Kasumi-1 (cell line): Measurements from ENCODE around the gene LITAF.
A peak's percentile ranks its signal among the peaks of the same experiment; 100 is the strongest.
"Not testable (repeated sequence)": the region's sequence is repeated elsewhere in the genome, so short reads cannot be mapped to it uniquely, and the experiment has no call there.

Experiments used
- DNase-seq, 2 experiments: peaks; one replicate each; lab custom pipeline; 2025; lab: John Stamatoyannopoulos, UW

LITAF gene

GRCh38 chr16:11597235-11598095, 10.7 kb upstream of the LITAF start:
- DNase-seq, result peak in 1 of 2 experiments; percentile 12

DNA sequence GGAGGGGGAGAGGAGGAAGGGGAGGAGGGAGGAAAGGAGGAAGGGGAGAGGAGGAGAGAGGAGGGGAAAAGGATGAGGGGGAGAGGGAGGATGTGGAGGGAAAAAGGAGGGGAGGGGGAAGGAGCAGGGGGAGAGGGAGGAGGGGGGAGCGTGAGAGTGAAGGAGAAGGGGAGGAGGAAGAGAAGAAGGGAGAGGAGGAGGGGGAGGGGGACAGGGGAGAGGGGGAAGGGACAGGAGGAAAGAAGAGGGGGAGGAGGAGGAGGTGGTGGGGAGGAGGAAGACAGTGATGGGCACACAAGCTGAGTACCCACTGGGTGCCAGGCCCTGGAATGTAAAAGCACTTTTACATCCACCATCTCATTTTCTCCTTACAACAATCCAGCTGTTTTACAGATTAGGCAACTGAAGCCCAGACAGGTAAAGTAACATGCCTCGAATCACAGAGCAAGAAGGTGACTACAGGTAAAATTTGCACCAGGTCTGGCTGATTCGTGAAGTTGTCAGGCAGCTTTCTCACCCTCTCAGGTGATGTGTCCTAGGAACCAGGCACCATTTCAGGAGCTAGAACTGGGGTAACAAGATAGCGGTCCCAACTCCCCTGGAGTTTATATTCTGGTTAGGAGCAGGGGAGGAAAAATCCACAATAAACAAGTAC, 10.0 kb upstream of the LITAF start:
- no peak for DNase-seq

GRCh38 chr16:11593581-11593980, 6.9 kb upstream of the LITAF start:
- DNase-seq, result no peak

- DNase-seq, result not testable (repeated sequence)
Observed at GRCh38 chr16:11593076-11593475, 6.4 kb upstream of the LITAF start.

DNA sequence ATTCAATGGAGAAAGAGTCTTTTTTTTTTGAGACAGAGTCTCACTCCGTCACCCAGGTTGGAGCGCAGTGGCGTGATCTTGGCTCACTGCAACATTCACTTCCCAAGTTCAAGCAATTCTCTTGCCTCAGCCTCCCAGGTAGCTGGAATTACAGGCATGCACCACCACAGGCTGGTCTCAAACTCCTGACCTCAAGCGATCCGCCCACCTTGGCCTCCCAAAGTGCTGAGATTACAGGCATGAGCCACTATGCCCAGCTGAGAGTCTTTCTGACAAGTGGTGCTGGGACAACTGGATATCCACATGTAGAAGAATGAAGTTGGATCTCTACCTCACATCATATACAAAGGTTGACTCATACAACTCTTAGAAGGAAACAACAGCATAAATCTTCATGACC, 4.9 kb upstream of the LITAF start:
- not testable (repeated sequence) for DNase-seq

- no peak for DNase-seq
Observed at GRCh38 chr16:11589198-11589550, 2.5 kb upstream of the LITAF start.

- DNase-seq, result no peak
Observed at GRCh38 chr16:11588321-11589197, 1.8 kb upstream of the LITAF start.

DNA sequence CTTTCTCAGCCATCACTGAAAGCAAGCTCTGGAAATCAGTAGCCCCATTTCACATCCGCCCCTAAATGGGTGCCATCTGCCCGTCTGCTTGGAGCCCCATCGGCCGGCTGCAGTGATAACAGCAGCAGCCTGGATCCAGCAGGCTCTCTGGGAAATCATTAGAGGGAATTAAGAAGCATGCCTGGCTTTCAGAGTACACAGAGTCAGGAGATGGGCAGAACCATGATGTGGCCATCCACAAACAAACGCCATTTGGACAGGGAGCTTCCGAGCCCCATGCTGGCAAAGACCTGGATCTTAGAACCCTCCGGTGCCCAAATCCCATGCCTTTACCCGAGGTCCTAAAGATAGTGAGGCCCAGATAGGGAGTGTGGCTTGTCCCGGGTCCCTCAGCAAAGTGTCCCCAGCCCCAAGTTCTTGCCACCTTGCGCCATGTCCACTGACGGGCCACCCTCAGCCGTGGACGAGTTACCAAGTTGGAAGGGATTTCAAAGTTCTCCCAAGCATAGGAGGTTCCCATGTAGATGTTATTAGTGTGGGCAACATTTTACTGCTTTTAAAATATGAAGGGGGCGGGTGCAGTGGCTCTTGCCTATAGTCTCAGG, 1.0 kb upstream of the LITAF start:
- DNase-seq, result no peak

- no peak for DNase-seq
Observed at GRCh38 chr16:11586378-11586855, 302 bp downstream of the LITAF start.

- DNase-seq, result no peak
Observed at GRCh38 chr16:11585460-11586377, 1.0 kb downstream of the LITAF start.

DNA sequence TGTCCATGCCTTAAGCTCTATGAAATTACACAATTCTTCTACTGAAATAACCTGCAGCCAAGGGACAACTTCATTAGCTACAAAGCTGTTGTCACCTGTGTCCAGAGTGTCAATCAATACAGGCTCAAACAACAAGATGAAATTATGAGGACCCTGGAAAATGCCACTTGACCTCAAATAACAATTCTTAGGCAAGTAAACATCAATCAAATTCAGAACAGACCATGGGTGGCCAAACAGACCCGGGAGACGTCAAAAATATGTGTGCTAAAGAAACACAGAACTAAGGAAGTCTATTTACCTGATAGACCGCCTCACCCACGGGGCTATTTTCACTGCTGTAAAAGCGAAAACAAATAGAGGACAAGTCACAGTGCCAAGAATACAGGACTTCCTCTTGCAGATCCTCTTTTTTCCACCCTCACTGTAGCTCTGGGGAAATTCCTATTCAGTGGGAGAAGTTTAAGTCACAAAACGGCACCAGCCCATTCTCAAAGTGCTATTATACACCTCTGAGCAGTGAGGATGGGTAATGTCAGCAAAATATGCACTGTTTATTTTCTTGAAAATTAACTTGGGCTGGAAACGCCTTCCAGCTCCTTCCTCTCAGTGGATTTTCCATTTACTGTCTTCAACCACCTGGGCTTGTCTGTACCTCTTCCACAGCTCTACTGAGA, 2.7 kb downstream of the LITAF start:
- DNase-seq, result no peak

DNA sequence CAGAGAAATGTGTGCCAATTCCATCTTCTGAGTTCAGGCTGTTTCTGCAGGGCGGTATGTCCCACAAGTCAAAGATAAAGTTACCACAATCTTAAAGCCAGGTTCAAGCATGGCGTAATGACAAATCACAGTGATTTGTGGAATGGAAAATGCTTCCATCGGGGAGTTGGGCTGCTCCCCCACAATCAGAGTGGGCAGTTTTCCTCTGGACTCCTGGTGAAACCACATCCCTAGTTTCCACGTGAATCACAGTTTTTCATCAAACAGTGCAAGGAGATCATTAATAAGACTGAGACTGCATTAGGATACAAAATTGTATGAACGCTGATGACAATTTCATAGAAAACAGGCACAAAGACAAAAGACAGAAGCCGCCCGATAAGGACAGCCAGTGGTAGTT, 3.6 kb downstream of the LITAF start:
- DNase-seq, result no peak

GRCh38 chr16:11582157-11582814, 4.4 kb downstream of the LITAF start:
- DNase-seq, result no peak

DNA sequence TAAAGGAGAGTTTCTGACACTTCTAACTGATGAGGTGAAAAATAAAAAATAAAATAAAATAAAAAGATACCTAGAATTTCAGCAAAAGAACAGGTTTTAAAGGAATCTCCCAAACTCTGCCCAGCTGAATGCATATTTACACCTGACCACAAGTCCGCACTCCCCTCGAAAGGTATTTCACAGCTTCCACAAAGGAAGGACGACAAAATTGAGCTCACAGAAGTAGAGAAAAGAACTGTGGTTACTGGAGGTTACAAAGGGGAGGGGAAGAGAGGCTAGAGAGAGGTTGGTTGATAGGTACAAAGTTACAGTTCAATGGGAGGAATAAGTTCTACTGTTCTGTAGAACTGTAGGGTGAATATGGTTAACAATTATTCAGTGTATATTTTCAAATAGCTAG, 5.0 kb downstream of the LITAF start:
- DNase-seq, result no peak

DNA sequence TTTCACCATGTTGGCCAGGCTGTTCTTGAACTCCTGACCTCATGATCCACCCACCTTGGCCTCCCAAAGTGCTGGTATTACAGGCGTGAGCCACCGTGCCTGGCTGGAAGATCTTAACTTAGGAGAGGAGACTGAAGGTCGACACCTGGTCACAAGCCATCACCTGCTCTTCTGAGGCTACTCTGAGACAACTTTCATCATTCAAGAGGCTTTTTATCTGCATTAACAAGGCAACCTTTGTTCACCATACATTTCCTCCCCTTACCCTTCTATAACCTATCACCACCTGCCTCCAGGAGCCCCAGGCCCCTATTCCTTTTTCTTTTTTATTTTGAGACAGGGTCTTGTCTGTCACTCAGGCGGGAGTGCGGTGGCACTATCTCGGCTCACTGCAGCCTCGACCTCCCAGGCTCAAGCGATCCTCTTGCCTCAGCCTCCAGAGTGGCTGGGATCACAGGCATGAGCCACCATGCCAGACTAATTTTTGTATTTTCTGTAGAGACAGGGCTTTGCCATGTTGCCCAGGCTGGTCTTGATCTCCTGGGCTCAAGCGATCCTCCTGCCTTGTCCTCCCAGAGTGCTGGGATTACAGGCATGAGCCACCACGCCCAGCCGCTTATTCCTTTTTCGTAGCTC, 6.2 kb downstream of the LITAF start:
- no peak for DNase-seq

- not testable (repeated sequence) for DNase-seq
Observed at GRCh38 chr16:11577290-11577660, 9.4 kb downstream of the LITAF start.

DNA sequence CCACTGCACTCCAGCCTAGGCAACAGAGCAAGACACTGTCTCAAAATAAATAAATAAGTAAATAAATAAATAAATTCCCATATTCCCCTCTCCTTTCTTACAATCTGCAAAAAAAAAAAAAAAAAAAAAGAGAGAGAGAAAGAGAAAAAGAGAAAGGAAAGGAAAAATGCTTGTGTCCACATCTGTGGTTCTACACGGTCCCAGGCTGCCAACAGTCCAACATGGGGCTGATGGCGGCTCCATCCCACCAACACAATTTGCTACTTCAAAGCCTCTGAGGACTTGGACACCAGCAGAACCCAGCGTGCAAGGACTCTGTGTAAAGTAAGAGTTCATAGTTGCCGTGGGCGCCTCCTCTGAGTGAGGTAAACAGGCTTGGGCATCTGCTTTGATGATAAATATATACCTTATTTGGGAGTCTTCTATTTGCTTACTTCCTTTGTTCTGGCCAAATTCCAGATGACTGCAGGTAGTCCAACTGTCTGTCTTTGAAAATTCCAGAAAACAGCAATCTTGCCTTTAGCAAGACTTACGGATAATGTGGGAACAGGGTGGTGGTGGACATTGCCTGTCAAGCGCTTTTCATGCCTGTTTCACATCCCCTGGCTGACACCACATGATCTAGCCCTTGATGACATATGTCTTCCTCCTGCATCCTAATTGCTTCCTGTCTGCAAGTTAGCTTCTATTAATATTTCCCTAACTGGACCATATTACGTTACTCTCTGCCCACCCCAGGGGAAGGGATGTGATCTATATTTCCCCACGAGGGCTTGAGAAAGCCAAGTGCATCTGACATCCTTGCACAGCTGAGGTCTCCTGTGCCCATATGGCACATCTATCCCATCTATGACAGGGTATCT, 10.1 kb downstream of the LITAF start:
- no peak for DNase-seq

DNA sequence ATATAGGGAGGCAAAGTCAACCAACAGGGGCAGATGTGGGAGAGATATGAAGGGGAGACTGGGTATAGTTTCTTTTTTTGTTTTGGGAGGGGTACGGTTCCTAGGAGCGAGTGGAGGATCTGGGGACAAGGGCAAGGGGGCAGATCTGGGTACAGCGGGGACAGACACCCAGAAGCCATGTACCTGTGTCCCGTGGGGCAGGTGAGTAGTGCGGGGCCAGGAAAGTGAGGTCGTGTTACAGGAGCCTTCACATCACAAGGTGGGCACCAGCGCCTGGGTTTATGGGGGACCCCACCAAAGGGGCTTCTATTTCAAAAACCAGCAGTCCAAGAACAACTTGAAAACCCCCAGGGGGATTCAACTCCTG, 11.5 kb downstream of the LITAF start:
- no peak for DNase-seq
